ENCODE results near the gene CERS4.
"Not testable (repeated sequence)": the region's sequence is repeated elsewhere in the genome, so short reads cannot be mapped to it uniquely, and the experiment has no call there.

The CERS4 gene

DNA sequence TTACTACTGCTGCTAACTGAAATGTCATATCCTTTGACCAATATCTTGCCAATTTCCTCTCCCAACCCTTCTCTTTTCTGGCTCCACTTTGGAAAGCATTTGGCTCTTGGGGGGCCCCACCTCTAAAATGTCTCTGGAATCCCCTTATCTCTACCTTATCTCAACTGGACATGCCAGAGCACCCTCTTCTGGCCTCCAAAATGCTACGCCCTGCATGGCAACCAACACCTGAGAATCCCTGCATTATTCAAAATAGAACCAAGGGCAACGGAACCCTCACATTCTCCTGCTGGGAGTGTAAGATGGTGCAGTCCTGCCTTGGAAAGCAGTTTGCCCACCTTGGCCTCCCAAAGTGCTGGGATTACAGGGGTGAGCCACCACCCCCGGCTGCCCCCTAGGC is 35.3 kb downstream of the CERS4 start:
- DNase-seq: no peak

- no peak for DNase-seq
Measured at GRCh38 chr19:8245869-8246835, 37.0 kb downstream of the CERS4 start.

DNA sequence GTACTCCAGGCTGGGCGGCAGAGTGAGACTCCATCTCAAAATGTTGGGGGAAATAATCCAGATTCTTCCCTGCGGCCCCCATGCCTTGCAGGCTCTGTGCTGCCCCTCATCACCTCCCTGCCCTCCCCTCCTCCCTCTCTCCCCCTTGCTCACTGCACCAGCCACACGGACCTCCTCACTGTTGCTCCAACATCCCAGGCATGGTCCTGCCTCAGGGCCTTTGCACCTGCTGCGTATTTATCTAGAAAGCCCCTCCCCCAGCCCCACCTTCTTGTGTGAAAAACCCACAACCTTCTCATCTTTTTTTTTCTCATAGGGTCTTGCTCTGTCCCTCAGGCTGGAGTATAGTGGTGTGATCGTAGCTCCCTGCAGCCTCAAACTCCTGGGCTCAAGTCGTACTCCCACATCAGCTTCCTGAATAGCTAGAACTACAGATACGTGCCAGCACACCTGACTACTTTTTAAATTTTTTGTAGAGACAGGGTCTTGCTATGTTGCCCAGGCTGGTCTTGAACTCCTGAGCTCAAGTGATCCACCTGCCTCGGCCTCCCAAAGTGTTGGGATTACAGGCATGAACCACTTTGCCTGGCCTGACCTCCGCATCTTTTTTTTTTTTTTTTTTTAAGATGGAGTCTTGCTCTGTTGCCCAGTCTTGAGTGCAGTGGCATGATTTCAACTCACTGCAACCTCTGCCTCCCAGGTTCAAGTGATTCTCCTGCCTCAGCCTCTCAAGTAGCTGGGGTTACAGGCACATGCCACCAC is 38.1 kb downstream of the CERS4 start:
- DNase-seq: not testable (repeated sequence)

- DNase-seq: no peak
Measured at GRCh38 chr19:8248348-8249328, 39.5 kb downstream of the CERS4 start.

GRCh38 chr19:8250596-8250995 is 41.4 kb downstream of the CERS4 start:
- DNase-seq: no peak

DNA sequence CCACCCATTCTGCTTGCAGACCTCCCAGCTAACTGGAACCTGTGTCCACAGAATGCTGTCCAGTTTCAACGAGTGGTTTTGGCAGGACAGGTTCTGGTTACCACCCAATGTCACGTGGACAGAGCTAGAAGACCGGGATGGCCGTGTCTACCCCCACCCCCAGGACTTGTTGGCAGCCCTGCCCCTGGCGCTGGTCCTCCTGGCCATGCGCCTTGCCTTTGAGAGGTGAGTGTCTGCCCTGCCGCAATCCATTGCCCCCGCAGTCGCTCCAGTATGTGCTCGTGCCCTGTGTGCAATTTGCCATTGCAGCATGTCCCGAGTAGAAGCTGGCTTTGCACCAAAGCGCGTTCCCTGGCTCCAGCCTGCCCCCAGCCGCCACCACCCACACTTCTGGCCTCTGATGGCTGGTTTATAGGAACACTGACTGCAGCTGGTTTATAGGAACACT is 41.9 kb downstream of the CERS4 start:
- DNase-seq: no peak

- peak; percentile 88 for DNase-seq
Measured at GRCh38 chr19:8252922-8253589, 43.9 kb downstream of the CERS4 start.

DNA sequence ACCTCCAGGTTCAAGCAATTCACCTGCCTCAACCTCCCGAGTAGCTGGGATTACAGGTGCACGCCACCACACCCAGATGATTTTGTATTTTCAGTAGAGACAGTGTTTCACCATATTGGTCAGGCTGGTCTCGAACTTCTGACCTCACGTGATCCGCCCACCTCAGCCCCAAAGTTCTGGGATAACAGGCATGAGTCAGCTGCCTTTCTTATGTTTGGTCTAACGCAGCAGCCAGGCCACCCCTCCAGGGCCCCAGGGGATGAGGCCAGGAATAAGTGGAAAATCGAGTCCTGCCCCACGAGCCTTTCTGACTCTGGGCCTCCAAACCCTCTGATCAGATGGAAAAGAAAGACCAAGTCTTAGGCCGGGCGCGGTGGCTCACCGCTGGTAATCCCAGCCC is 44.5 kb downstream of the CERS4 start:
- DNase-seq: no peak

DNA sequence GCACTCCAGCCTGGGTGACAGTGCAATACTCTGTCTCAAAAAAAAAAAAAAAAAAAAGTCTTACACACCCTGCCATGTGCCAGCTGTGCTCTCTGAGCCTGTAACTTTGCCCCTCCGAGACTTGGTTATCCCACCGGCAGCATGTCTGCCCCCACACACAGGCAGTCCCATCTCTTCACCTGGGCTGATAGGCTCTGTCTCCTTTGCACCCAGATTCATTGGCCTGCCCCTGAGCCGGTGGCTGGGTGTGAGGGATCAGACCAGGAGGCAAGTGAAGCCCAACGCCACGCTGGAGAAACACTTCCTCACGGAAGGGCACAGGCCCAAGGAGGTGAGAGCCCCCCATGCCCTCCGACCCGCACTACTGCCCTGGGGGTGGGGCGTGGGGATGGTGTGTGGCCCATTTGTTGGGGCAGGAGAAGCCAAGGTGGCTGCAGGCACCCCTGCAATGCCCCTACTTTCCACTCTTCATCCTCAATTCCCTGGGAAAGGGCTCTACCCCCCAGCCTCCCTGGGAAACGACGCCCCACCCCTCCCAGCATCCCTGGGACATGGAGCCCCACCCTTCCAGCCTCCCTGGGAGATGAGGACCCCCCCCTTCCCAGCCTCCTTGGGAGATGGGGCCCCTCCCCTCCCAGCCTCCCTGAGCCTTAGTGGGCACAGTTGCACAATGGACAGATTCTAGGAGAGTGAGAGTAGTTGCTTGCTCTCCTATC is 45.3 kb downstream of the CERS4 start:
- no peak for DNase-seq

- no peak for DNase-seq
Measured at GRCh38 chr19:8255426-8256125, 46.4 kb downstream of the CERS4 start.

- no peak for DNase-seq
Measured at GRCh38 chr19:8256276-8257051, 47.3 kb downstream of the CERS4 start.

DNA sequence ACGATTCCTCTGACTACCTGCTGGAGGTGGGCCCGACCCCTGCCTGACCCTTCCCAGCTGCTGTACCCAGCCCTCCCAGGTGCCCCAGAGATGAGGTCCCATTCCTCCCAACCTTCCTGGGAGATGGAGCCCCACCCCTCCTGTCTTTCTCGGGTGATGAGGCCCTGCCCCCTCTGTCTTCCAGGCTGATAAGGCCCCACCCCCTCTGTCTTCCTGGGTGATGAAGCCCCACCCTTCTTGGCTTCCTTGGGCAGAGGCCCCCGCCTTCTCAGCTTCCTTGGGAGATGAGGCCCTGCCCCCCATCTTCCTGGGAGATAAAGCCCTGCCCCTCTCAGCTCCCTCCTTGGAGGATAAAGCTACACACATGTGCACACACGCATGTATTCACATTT is 47.9 kb downstream of the CERS4 start:
- DNase-seq: no peak

- no peak for DNase-seq
Measured at GRCh38 chr19:8259142-8259921, 50.2 kb downstream of the CERS4 start.

DNA sequence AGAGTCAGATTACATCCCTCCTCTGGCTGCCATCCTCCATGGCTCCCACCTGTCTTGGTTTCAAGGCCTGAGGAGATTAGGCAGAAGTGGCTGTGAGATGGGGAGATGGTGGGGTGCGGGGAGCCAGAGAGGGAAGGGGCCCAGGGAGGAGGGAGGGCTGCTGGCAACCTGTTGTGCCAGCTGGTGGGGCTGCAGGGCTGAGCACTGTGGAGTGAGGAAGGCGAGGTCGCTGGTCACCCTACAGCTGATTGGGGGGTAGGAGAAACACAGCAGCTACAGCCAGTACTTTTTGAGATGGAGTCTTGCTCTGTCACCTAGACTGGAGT is 50.7 kb downstream of the CERS4 start:
- no peak for DNase-seq

GRCh38 chr19:8261347-8261746 is 52.2 kb downstream of the CERS4 start:
- no peak for DNase-seq

DNA sequence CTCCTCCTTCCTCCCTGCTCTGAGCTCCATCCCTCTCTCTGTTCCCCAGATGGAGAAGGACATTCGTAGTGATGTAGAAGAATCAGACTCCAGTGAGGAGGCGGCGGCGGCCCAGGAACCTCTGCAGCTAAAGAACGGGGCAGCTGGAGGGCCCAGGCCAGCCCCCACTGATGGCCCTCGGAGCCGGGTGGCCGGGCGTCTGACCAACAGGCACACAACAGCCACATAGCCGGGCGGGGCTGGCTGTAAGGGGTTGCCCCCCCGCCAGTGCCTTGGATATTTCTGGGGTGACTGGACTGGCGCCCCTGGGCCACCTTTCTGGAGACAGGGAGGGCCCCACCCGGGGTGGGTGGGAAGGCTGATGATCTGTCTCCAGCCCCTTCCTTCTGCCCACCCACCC is 52.7 kb downstream of the CERS4 start:
- DNase-seq: no peak

GRCh38 chr19:8262431-8262830 is 53.3 kb downstream of the CERS4 start:
- DNase-seq: no peak

DNA sequence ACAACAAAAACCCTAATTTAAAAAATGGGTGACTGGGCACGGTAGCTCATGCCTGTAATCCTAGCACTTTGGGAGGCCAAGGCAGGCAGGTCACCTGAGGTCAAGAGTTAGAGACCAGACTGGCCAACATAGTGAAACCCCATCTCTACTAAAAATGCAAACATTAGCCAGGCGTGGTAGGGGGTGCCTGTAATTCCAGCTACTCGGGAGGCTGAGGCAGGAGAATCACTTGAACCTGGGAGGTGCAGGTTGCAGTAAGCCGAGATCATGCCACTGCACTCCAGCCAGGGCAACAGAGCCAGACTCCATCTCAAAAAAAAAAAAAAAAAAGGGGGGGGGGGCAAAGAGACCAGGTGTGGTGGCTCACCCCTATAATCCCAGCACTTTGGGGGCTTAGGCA is 55.1 kb downstream of the CERS4 start:
- DNase-seq: not testable (repeated sequence)

GRCh38 chr19:8265872-8266271 is 56.7 kb downstream of the CERS4 start:
- no peak for DNase-seq
